ENCODE data around the gene ENPP6.
"Not testable (repeated sequence)": the region's sequence is repeated elsewhere in the genome, so short reads cannot be mapped to it uniquely, and the experiment has no call there.

ENPP6 gene

DNA sequence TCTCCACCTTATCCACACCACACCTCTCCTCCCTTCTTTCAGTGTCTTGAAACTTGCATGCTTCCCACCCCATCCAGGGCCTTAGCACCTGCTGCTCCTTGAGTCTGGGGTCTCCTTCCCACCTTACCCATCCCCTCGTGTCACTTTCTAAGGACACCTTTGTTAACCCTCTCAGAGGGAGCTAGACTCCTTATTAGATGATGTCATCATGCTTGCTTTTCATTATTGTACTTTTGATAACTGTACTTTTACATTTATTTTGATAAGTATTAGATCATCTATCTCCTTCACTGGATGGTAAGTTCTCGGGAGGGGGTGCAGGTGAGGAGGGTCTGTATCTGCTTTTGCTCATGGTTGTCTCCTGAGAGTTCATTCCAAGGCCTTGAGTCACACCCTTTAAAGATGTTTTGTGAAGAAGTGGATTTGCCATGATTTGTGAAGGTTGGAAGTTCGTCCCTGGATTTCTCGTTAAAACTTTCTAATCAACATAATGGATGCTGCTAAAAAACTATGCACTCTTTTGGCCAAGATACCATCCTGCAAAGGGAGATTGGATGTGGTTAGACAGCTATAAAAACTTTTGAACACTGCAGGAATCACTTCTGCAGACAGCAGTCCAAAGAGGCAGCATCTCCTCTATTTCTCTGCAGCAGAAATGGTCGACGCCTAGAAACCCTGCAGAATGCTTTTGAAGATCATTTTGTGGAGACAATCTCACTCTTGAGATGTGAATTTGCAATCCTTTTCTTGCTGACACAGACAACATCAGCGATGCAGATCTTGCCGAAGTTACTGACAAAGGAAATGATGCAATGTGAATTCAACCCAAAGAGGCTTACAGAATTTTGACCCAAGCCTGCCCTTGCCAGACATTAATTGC lies 69.6 kb downstream of the ENPP6 start:
- peak; percentile 9 to 47 (median 30) for DNase-seq

DNA sequence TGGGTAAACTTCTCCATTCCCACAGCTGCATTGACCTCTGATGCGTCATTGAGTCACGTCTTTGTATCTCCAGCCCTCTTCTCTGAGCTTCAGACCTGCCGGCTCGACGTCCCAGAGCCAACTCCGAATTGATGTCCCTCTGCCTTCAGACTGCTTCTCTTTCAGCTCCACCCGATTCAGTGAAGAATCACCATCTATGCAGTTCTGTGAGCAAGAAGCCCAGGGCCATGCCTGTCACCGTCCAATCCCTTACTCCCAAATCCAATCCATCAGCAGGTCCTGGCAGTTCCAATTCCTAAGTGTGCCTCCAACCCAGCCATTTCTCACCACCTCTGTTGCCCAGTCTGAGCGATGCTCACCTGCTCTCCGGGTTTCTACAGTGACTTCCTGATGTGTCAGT lies 70.7 kb downstream of the ENPP6 start:
- no peak for DNase-seq

DNA sequence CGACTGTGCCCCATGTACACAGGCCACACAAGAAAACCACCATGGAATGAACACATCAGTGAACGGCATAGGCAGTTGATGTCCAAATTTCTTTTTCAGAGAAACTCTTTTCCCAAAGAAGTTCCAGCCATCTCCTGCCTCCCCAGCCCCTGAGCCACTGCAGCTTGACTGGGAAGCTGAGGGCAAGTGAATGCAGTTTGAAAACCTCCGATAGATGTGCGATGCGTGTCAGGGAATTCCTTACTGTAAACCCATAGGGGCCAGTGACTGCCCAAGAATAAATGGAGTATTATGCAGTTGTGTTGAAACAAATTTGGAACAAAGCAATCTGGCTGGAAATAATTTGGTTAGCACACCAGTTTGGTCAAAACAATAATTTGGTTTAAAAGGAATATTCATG lies 72.1 kb downstream of the ENPP6 start:
- no peak for DNase-seq

GRCh38 chr4:184143770-184144564 lies 73.7 kb downstream of the ENPP6 start:
- DNase-seq: no peak

- DNase-seq: no peak
These were observed 75.3 kb downstream of the ENPP6 start for GRCh38 chr4:184142121-184143000.

DNA sequence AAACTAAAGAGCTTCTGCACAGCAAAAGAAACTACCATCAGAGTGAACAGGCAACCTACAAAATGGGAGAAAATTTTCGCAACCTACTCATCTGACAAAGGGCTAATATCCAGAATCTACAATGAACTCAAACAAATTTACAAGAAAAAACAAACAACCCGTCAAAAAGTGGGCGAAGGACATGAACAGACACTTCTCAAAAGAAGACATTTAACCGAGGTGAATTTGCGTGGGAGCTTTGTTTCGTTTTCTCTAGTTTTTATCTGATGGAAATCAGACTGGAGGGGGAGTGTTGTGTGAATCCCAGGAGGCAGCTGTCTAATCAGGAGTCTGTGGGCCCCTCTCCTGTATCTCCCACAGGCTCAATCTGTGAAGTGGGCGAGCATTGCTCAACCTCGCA lies 76.8 kb downstream of the ENPP6 start:
- DNase-seq: not testable (repeated sequence)

DNA sequence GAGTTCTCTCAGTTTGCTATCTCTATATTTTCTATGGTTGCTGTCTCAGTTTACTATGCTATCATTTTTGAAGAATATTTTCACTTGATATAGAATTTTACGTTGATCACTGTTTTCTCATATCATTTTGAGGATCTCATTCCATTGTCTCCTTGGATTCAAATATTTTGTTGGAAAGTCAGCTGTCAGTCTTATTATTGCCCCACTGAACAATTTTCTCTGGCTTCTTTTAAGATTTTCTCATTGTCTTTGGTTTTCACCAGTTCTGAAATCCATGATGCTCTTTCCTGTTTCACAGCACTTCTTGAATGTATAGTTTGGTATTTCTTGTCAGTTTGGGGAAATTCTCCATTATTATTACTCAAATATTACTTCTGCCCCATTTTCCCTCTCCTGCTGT lies 81.1 kb downstream of the ENPP6 start:
- no peak for DNase-seq

- no peak for DNase-seq
These were observed 90.9 kb downstream of the ENPP6 start for GRCh38 chr4:184126800-184127199.

GRCh38 chr4:184122631-184123408 lies 94.9 kb downstream of the ENPP6 start:
- DNase-seq: no peak

GRCh38 chr4:184120549-184121127 lies 97.0 kb downstream of the ENPP6 start:
- DNase-seq: no peak

- DNase-seq: no peak
These were observed 99.9 kb downstream of the ENPP6 start for GRCh38 chr4:184117662-184118199.

- no peak for DNase-seq
These were observed 102.3 kb downstream of the ENPP6 start for GRCh38 chr4:184115399-184115798.

DNA sequence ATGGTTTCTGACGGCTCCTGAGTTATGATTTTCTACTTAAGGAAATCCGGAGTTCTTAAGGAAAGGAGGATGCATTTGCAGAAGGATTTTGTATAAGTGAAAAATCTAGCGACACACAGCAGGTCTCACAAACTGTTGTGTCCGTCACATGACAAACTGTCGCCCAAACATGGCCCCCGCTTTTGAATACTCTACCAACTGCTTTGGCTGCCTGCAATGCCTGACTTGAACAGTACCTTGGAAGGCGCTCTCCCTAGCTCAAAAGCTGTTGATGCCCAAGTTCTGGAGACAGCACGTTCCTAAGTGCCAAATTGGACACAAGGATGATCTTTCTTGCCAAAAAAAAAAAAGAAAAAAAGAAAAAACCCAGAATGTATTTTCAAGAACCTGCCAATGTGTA lies 103.2 kb downstream of the ENPP6 start:
- no peak for DNase-seq

DNA sequence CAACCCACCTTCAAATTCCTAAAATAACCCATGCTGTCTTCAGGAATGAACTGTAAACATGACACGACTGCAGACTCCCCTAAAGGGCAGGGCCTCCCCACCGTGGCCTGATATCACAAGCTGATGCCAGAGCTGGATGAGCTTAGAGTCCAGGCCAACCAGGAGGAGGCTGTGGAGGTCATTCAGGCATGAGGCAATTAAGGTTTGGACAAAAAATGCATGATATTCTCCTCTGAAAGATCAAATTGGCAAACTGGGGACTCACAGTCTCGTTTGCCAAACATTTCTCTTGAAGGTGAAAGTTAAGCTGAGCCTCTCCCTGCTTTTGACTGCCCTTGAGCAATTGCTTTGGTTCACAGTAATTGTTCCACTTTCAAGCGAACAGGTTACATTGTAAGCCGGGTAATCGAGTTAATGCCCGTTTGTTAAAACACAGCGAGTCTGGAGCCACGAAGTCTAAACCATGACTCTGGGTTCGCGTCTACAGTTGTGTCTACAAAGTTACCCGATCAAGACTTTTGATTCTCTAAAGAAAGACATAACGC lies 105.6 kb downstream of the ENPP6 start:
- no peak for DNase-seq

DNA sequence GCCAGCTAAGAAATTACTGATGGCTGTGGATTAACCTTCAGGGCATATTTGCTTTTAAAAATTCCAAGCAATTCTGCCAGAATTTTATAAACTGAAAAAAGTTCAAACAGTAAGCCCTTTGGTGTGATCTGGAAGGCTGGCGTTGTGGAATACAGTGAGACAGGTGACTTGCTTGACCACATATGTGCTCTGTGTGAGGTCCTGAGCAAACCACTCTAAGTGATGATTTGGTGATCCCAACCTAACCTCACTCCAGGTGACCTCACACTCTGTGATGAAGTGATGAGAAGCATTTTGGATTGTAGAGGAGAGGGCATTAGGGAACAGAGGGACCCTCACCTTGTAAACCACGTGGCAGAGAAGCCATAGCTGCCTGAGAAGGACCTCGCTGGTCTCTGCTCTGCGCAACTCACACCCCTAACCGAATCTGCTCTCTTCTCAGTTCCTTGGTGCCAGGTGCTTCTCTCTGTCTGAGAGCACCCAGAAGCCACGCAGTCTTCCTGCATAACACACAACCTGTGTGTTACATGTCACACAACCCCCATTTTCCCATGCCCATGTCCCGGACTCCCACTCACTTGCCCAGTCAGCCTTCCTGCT lies 106.3 kb downstream of the ENPP6 start:
- DNase-seq: no peak

DNA sequence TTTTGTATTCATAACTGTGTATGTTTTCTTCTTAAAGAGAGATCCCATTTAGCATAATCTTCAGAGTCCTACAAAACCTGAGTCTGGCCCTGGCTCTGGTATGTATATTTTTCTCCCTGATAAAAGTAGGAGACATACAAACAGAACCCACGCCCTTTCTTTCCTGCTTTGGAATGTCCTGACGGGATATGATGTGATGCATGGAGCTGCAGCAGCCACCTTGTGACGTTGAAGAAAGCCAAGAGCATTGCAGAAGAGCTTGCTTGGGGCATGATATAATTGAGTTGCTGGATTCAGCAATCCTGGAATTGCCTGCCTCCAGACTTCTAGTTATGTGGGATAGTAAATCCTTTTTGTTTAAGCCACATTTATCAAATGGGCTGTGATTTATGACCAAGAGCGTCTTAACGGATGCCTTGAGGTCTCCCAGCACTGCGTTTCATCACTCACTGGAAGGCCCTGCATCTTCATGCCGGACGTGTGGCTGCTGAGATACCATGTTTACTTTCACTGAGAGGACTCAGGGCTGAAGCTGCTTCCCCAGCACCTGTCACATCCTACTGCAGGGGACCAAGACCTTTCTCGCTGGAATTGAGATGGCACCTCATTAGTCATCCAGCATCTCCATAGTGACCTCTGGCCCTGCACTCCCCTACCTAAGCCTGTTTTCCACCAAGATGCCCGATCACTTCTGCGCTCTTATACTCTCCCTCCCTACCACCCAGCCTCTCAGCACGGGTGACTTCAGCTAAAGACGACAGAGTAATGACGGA lies 107.0 kb downstream of the ENPP6 start:
- no peak for DNase-seq

DNA sequence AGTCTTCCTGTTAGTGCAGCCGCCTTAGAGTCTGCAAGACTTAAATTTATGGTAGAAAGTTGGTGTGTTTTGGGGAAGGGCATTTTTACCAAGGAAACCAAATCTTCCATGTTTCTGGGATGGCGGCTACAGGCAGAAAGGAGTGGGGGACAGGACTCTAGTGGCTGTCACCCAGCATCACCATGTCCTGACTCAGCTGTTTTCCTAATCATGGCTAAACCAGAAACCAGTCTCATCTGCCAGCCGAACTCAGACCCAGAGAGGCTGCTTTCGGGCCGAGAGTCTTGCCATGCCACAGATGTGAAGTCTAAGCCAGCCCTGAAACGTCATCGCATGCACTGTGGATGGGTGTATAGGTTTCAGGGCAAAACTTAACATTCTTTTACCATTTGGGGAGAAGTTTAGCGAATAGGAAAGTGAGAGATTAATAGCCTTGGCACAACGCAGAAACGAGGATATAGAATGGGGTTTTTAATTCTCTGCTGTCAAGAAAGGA lies 109.6 kb downstream of the ENPP6 start:
- no peak for DNase-seq

DNA sequence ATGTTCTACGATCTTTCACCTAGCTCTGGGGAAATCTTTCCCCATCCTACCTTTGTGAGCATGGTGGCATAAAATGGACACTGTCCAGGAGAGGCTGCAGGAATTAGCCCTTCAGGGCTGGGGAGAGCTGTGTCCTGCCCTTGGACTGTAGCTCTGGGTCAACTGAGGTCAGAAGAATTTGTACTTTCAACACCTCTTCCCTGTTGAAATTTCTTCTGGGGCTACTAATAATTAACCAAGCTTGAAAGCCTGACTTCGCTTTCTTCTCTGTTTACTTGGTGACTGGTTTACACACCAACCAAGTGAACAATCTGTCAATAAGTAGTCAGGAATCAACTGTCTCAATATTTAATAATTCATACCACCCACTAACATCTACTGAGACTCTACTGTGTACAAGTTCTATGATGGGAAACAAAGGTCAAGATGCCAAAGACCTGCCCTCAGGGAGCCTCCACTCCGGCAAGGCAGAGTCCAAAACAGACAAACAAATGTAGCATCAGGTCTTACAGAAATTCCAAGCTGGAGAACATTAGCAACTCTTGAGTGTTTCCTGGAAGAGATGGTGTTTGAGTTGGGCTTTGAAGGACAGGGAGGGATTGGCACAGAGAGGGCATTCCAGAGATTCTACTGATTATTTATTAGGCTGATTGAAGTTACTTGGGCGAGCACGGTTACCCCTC lies 113.1 kb downstream of the ENPP6 start:
- no peak for DNase-seq
